ENCODE data around the gene CD74.

GRCh38 chr5:150395688-150395975, 17.1 kb downstream of the CD74 start:
- TF ChIP-seq CTCF (IDR thresholded peaks at IDR 0.05), result no peak
- no peak for TF ChIP-seq POLR2AphosphoS5 (IDR thresholded peaks at IDR 0.05)
- TF ChIP-seq EP300 (IDR thresholded peaks at IDR 0.05), result no peak
- TF ChIP-seq POLR2A (IDR thresholded peaks at IDR 0.05), result no peak
